Limb (tissue), 2 donors: ENCODE results near the gene ERCC1.

ENCODE experiments used
- DNase-seq, 2 donors: peaks; one replicate each; pipeline ENCODE4 v3.0.0-alpha.2; 2016; ENCODE audit errors: extremely low spot score in 2 of 2

ERCC1 gene

GRCh38 chr19:45423589-45424190, at the start of gene ERCC1:
Gene ERCC1 (minus strand): TSS chr19:45423917. CDS start chr19:45423374, 543 bp downstream.
- DNase-seq, result peak; percentile 88 to 94

- no peak for DNase-seq
Measured at GRCh38 chr19:45473367-45473681, 49.6 kb upstream of the ERCC1 start.

GRCh38 chr19:45472563-45473366, 49.0 kb upstream of the ERCC1 start:
- peak in 1 of 2 donors; percentile 72 for DNase-seq

- DNase-seq, result no peak
Measured at GRCh38 chr19:45471931-45472562, 48.3 kb upstream of the ERCC1 start.

- DNase-seq, result peak in 1 of 2 donors; percentile 54
Measured at GRCh38 chr19:45471111-45471930, 47.6 kb upstream of the ERCC1 start.

GRCh38 chr19:45470762-45471081, 47.0 kb upstream of the ERCC1 start:
- no peak for DNase-seq

- DNase-seq, result peak in 1 of 2 donors; percentile 79
Measured at GRCh38 chr19:45469945-45470761, 46.4 kb upstream of the ERCC1 start.

- peak; percentile 92 to 95 for DNase-seq
Measured at GRCh38 chr19:45469132-45469944, 45.6 kb upstream of the ERCC1 start.

- DNase-seq, result no peak
Measured at GRCh38 chr19:45468803-45469131, 45.0 kb upstream of the ERCC1 start.

GRCh38 chr19:45468159-45468651, 44.5 kb upstream of the ERCC1 start:
- peak in 1 of 2 donors; percentile 77 for DNase-seq

GRCh38 chr19:45467456-45468158, 43.9 kb upstream of the ERCC1 start, which contains the start of gene FOSB:
Gene FOSB (plus strand): TSS chr19:45467996. CDS start chr19:45468587, 591 bp downstream.
- DNase-seq, result peak; percentile 96 to 97

GRCh38 chr19:45467115-45467455, 43.4 kb upstream of the ERCC1 start:
- DNase-seq, result no peak

- DNase-seq, result no peak
Measured at GRCh38 chr19:45464852-45465441, 41.2 kb upstream of the ERCC1 start.

- DNase-seq, result no peak
Measured at GRCh38 chr19:45464274-45464673, 40.6 kb upstream of the ERCC1 start.

- no peak for DNase-seq
Measured at GRCh38 chr19:45463241-45463640, 39.5 kb upstream of the ERCC1 start.

GRCh38 chr19:45462174-45462573, 38.5 kb upstream of the ERCC1 start:
- DNase-seq, result no peak

GRCh38 chr19:45460807-45461347, 37.2 kb upstream of the ERCC1 start:
- DNase-seq, result no peak

GRCh38 chr19:45457776-45458175, 34.1 kb upstream of the ERCC1 start:
- DNase-seq, result no peak

- no peak for DNase-seq
Measured at GRCh38 chr19:45456500-45456815, 32.7 kb upstream of the ERCC1 start.
